Lung microvascular endothelial cell (primary cell): ENCODE results near the gene JAKMIP3. TPM values are rescaled to one million over a fixed set of nuclear protein-coding genes. Genes with fewer than 3 reads are reported as not detected.

Experiments
- DNase-seq, 2 donors: peaks; one replicate each; pipeline versions ENCODE4 v3.0.0 to v3.0.0-alpha.2; 2010; ENCODE audit warnings: low read depth in 2 of 2
- total RNA-seq: library from RNA; depleted of rRNA; stranded (reverse); fragments of >200 nt; gene quantifications from 2 replicates; pipeline ENCODE4 v1.2.1, GENCODE V29; 2014

Gene JAKMIP3
- total RNA-seq, 1 donor from 2014 or later: 0.20 TPM

DNA sequence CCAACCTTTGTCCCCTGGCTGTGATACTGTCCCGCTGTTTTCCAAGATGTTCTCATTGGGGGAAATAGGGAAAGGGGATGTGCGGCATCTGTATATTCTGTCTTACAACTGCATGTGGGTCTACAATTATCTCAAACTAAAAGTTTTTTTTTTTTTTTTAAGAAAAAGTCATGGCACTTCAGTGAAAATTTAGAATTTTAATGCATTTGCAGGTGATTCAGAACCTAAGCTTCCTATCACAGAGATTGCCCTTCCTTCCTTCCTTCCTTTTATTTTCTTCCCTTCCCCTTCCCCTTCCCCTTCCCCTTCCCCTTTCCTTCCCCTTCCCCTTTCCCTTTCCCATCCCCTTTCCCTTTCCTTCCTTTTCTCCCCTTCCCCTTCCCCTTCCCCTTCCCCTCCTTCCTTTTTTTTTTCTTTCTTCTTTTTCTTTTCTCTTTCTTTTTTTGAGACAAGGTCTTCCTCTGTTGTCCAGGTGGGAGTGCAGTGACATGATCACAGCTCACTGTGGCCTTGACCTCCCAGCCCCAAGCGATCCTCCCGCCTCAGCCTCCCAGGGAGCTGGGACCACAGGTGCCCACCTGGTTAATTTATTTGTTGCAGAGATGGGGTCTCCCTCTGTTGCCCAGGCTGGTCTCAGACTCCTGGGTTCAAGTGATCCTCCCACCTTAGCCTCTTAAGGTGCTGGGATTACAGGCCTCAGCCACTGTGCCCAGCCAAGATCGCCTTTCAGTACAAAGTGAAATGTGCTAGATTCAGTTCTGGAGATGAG, 32.0 kb downstream of the JAKMIP3 start:
- no peak for DNase-seq

DNA sequence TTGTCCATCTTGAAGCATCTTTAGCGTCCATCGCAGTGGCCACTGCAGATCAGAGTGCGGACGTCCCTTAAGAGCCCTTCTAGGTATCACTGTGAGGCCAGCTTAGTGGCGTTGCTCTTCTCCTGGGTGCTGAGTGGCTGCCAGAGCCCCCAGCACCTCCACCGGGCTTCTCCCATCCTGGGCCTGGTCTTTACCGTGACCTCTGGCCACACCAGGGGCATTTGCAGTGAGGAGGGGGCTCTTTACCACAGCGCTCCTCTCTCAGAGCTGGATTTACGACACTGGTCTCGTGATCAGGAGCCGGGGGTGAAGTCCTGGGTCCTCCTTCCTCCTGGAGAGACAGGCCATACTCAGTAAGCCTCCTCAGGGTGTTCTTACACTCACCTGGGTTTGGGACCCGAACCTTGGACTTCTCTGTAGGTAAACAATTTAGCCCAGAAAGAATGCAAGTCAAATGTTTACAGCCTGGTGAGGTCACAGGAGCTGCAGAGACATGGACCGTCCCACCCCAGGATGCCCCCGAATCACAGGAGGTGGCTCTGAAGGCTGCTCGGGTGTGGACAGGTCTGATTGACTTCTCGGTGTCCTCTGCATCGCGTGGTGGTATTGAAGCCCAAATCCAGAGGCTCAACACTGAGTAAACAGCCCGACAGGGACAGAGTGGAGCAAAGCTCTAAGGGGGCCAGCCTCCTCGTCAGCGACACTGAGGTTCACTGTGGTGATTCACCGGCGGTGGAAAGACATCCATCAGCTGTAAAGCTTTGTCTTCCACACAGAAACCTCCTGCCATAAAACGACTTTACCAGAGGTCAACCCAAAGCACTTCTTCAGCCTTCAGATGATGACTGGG, 33.0 kb downstream of the JAKMIP3 start:
- no peak for DNase-seq

DNA sequence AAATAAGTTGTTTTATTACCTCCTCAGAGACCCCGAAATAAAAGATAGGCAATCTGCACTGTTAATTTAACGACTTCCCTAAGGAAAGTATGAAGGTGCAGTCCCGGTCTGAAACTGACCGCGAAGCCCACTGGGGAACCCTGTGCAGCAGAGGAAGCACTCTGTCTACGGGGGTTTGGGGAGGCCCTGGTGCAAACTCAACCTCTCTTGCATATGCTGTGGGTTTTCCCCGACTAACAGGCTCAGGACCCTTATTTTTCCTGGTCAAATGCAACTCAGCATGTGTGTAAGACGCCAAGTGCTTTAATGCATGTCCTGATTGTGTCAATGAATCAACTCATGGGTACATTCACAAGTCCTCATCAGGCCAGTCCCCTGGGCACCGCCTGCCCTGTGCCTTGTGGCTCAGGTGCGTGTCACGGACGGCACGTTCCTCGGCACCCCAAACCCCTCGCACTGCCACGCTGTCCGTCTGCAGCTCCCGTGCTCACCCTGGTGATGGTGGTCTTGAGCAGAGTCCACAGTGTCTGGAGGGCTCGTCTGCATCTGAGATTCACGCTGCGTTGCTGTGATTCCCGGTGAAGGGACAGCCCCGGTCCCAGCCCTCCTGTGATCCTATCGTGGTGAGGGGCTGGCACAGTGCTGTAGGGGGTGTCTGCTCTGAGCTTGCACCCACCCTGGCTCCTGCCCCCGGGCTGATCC, 33.8 kb downstream of the JAKMIP3 start:
- DNase-seq: no peak

DNA sequence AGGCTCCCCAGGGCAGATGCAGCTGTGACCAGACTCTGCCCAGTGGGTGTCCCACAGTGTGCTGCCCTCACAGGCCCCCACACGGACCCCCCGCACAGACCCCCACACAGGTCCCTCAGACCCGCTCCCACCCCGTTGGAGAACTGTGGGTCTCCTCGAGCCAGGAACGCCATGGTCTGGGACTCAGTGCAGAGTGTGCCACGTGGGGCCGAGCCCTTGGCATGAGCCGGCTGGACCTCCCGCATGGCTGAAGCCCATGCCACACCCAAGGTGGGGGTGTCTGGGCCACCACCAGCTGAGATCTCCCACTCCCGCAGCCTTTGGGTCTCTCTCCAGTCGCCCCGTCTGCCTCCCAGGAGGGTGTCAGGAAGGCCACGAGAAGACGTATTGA, 34.3 kb downstream of the JAKMIP3 start:
- DNase-seq: no peak

DNA sequence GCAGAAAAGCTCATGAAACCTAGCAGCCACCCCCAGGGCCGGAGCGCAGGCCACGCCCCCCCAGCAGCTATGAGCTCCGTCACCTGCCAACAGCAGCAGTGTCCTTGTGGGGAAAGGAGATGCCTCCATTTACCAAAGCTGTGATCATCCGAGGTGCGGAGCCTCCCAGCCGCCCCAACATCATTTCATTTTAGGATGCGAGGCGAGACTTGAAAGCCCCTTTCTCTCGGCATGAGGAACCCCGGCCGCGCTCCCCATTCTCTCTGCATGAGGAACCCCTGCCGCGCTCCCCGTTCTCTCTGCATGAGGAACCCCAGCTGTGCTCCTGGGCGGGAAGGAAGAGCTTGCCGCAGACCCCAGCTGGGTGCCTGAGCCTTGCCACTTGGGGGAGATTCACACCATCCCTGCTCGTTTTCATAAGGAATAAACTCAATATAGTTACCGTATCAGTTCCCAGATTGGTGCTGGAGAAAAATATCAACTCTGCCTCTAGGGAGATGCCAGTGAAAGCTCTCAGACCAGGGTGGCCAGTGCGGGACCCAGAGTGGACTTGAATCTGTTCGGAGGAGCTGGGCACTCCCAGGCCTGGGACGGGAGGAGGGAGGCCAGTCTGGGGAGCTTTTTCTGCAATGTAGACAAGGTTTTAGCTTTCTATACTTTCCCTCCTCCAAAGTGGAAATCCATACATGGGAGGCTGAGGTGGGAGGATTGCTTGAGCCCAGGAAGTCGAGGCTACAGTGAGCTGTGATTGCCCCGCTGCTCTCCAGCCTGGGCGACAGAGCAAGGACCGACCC, 35.0 kb downstream of the JAKMIP3 start:
- DNase-seq: no peak

DNA sequence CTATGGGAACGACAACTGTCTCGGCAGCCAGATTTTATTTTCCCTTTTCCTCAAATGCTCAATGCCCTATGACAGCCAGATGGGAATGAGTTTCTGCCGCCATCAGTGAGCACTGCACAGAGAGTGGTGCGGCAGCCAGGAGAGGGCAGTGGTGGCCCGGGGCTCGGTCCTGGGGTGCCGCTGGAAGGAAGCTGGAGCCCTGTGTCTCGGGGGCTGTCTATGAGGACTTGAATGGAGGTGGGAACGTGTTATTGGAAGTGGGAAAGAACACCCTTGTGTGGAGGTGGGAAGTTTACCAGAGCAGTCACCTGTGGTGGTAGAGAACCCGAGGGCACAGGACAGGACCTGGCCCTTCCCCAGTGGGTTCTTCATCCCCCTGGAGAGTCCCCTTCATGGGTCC, 35.8 kb downstream of the JAKMIP3 start:
- no peak for DNase-seq

DNA sequence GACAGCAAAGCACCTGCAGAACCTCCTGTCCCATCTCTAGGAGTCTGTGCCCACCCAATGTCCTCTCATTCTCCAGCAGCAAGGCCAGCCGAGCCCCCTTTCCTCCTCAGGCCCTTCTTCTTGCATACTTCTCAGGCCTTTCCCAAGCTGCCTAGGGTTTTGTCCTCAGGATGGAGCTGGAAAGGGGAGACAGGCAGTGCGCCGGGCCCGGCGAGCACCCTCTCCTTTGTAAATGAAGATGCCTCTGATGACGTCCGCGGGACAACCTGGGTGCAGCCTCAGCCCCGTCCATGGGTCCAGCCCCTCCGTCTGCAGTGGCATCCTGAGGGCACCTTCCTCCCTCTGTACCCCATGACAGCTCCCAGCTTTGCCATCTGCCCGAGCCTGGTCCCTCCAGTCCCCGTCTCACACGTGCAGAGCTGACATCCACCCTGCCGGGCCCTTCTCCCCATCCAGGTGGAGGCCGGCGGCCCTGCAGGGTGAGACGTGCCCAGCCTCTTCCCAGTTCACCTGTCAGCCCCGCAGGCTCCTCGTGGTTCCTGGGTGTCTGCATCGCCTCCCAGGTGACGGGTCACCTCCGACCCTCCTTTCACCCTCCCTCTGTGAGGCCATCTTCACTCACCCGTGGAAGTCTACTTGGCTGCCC, 36.4 kb downstream of the JAKMIP3 start:
- no peak for DNase-seq

DNA sequence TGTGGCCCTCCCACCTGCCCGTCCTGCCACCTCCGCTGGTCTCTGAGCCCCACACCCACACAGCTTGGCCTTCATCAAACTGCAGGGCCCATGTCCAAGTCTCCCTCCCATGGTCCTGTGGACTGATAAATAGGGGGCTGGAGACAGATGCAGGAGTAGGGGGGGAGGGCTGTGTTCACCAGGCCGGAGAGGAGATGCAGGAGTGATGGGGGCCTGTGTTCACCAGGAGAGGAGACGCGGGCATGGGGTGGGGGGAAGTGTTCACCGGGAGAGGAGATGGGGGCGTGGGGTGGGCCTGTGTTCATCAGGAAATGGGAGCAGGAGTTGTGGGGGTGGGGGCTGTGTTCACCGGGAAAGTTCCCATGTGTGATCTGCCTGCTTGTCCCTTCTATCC, 37.0 kb downstream of the JAKMIP3 start:
- no peak for DNase-seq

DNA sequence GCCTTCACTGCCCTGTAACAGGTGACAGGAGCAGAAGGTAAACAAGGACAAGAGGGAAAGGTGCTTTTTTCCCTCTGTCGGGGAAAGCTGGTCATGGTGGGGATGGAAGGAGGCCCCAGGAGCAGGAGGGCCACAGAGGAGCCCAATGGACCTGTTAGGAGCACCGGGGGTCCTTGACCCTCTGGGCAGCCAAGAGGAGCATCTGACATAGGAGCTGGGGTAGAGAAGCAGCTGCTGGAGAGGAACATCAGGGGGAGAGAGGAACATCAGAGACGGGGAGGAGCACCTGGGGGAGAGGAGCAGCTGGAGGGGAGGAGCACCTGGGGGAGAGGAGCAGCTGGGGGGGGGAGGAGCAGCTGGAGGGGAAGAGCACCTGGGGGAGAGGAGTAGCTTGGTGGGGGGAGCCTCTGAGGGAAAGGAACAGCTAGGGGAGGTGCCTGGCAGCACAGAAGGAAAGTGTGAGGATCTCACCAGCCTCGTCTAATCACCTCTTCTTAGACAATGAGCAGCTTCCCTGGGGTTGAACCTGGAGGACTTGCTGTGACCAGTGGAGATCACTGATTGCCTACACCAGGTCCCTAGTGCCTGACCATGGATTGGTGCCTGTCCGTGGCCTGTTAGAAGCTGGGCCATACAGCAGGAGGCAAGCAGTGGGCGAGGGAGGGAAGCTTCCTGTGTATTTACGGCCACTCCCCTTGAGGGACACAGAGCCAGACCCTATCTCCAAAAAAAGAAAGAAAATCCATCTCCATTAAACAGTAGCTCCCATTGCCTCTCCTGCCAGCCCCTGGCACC, 37.6 kb downstream of the JAKMIP3 start:
- no peak for DNase-seq

DNA sequence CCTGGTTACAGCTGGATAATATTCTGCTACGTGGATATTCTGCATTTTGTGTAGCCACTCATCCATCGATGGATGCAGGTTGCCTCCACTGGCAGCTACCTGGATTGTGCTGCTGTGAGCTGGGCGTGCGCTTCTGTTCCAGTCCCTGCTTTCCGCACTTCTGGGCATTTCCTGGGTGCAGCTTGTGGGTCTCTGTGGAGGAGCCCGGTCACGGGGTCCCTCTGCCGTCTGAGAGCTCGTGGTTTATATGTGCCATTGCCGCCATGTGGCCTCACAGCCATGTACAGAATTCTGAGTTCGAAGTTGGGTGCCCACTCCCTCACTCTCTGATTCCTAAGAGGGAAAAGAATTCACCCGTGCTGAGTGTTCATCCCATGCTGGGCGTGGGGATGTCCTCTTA, 38.3 kb downstream of the JAKMIP3 start:
- DNase-seq: no peak

DNA sequence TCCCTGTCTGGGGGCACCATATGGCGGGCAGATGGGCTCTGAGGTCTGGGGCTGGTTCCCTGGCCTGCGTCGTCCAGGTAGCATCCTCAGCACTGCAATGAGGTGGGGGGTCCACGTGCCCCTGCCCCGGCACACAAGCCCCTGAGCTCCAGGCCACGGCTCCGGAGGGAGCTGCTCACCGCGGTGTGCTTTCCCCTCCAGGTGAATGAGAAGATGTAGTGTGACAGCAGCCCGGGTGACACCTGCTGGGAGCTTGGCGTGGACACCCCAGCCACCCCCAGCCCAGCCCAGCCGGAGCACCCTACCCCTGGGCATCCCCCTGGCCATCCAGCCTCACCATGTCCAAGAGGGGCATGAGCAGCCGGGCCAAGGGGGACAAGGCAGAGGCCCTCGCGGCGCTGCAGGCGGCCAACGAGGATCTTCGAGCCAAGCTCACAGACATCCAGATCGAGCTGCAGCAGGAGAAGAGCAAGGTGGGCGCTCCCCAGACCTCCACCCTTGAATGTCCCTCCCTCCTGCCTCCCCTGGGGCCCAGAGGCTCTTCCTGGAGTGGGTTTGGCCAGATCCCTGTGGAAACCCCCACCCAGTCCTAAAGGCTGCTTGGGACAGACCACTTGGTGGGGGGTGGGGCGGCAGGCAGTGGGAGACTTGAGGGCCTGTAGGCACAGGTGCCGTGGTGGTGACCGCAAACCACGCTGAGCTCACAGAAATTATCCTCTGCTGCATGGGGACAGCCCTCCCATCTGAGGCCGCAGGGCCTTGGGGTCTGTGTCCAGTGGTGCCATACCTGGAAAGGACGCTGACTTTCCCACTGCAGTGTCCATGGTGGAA, 38.9 kb downstream of the JAKMIP3 start:
- DNase-seq: no peak

DNA sequence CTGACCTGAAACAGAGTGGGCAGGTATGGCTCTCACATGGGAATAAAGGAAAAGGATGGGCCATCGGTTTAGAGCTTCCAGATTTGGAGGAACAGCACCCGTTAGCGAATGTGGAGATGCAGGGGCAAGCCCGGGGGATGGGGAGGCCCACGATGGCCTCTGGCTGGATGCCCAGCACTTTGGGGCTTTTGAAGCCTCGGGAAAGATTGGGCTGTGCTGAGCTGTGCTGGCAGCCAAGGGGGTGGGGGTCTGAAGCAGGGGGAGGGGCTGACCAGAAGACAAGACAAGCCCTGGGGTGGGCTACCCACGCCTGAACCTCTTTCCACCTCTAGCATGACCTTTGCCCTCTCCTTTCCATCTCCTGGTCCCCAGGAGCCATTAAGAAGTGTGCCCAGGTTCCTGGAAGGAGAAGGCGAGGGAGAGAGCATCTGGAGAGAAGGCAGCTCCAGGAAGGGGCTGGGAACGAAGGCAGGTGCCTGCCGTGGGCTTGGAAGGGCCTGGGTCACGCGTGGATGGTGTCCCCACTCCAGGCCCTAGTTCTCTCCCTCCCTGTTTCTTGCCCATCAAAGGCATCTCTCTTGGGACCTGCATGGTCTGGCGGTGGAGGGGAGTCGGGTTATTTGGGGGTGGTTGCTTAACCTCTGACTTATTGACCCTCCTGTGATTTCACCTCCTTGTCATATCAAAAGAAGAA, 39.7 kb downstream of the JAKMIP3 start:
- no peak for DNase-seq

DNA sequence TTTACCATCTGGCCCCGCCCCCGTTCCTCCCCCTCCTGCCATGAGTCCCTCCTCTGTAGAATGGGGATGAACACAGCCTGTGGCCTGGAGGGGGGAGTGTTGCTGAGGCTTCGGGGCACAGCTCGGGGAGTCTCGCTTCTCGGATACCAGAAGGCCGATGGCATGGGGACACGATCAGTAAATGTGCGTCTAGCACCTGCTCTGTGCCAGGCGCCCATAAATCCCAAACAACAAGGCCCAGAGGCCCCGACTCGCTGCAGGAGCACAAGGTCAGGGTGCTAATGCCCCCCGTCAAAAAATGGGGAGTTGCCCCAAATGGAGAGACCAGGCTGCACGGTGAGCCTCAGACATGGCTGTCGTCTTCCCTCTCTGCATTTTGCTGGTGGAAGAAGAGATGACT, 40.7 kb downstream of the JAKMIP3 start:
- DNase-seq: no peak

DNA sequence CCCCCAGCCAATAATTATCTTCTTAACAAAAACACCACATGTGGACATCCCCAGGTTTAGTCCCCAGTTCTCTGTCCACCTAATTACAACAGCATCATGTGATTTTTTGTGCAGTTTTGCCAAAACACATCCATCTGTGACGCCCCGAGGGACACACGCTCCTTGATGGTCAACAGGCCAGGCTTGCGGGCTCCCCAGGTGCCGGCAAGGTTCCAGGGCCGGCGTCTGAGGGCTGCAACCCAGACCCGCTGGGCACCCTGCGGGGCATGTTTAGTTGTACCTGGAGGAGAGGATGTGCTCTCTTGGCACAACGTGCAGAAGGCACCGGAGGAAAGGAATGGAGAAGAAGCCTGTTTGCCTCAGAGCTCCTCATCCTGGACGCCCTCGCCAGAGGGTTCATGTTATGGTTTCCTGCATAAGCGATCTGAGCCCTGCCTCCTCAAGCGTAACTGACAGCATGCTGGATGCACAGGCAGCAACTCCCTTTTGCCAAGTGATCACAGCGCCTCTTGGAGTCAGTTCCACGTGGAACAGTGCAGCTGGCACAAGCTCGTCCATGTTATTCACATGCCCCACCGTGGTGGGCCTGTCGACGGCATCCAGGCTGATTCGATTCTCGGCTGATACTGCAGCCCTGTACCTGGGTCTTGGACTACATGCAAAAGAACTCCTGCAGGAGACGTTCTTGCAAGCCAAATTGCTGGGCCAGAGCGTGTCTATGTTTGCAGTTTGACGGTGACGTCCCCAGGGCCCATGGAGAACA, 41.6 kb downstream of the JAKMIP3 start:
- no peak for DNase-seq

DNA sequence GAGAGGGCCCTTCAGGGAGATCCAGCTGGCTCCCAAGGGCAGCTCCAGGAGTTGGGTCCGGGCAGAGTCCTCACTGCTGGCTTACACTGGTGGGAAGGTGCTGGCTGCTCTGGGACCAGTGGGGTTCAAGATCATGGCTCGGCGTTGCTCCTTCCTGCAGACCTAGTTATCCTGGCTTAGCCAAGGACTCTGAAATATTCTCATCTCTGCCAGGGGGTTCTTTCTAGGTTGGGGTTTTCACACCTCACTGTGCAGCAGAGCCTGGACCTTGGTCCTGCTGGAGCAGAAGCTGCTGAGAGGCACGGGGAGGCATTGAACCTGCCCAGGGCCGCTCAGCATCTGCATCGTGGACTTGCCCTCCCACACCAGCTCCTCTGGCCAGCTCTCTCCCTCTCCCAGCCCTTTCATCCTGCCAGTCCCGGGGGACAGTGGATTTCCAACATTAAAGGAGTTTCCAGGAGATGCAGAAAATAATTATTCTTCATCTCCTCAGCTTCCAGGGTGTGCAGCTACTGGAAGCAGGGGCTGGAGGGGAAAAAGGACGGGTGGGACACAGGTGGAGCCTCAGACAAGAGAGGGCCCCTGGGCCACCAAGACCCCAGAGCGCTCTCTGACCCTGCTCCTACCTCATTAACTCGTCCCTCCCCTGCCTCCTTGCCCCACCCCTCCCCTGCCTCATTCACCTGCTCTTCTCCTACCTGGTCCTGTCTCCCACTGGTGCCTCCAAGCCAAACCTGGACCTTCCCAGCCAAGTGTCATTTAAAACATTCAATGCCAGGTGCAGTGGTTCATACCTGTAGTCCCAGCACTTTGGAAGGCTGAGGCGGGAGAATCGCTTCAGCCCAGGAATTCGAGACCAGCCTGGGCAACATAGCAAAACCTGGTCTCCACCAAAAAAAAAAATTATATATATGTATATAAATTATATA, 42.5 kb downstream of the JAKMIP3 start:
- no peak for DNase-seq

DNA sequence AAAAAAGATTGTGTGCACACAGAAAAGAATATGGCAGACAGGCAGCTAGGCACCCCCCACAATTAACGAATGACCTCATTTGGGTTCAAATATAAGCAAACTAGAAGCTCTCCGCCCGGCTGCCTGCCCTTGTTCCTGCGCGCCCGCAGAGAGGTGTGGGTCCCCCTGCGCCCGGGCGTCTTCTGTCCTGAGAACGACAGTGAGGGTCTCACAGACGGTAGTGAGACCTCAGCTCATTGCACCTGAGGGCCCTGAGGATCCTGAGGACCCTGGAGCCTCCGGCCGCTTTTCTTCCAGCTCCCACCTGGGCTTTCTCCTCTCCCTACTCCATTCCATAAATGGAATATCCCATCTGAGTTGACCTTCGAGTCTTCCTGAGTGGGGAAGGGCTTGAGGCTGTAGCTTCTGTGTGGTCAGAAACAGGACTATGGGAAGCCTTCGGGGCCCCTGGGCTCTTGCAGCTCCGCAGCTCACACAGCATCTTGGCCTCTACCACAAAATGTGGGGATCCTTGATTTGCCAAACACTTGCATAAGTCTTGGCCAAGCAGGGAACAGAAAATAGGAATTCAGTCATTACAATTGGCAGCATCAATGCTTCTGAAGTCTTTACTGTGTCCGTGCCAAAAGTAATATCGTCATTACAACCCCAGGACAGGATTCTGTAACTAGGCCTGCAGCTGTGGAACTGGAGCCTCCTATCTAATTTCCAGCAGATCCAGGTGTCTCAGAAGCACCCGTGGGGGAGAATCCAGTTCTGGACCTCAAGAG, 43.8 kb downstream of the JAKMIP3 start:
- DNase-seq: no peak
